Duodenal mucosa (tissue), 2 donors: ENCODE data around the gene CCNB3.
"Not testable (repeated sequence)": the region's sequence is repeated elsewhere in the genome, so short reads cannot be mapped to it uniquely, and the experiment has no call there.

Experiments used
- H3K27ac ChIP-seq: one replicate; pipeline ENCODE4 v1.7.0; 2013; ENCODE audit warnings: low read depth, low read length
- H3K27me3 ChIP-seq, 2 donors: one replicate each; pipeline ENCODE4 v1.7.0; 2013; ENCODE audit warnings: low read length in 2 of 2, control low read depth in 1 of 2; ENCODE audit not compliant: insufficient read depth in 2 of 2, control insufficient read depth in 1 of 2
- H3K36me3 ChIP-seq, 2 donors: one replicate each; pipeline ENCODE4 v1.7.0; 2013; ENCODE audit warnings: low read length in 2 of 2, control low read depth in 1 of 2; ENCODE audit not compliant: insufficient read depth in 2 of 2, control insufficient read depth in 1 of 2
- H3K4me1 ChIP-seq, 2 donors: one replicate each; pipeline ENCODE4 v1.7.0; 2013; ENCODE audit warnings: low read length in 2 of 2, control low read depth in 1 of 2; ENCODE audit not compliant: insufficient read depth in 2 of 2, control insufficient read depth in 1 of 2
- H3K4me3 ChIP-seq, 2 donors: one replicate each; pipeline ENCODE4 v1.7.0; 2013; ENCODE audit warnings: low read length in 2 of 2, low read depth in 1 of 2
- H3K9ac ChIP-seq, 2 donors: one replicate each; pipeline ENCODE4 v1.7.0; 2013; ENCODE audit warnings: low read length in 2 of 2, low read depth in 1 of 2
- H3K9me3 ChIP-seq, 2 donors: one replicate each; pipeline ENCODE4 v1.7.0; 2013; ENCODE audit warnings: low read length in 2 of 2, control low read depth in 1 of 2; ENCODE audit not compliant: control insufficient read depth in 1 of 2

The CCNB3 gene

GRCh38 chrX:50188859-50189600 is 15.5 kb upstream of the CCNB3 start:
- no peak overlapping the region for H3K9ac ChIP-seq
- H3K27ac ChIP-seq: no peak overlapping the region
- peaks cover 0 to 8% of the 10 kb centered on the region in 2 donors for H3K4me1 ChIP-seq
- H3K9me3 ChIP-seq: no peaks in the 10 kb centered on the region
- no peaks in the 10 kb centered on the region for H3K36me3 ChIP-seq
- no peaks in the 10 kb centered on the region for H3K27me3 ChIP-seq
- H3K4me3 ChIP-seq: no peak overlapping the region

- H3K36me3 ChIP-seq: no peaks in the 10 kb centered on the region
- H3K9me3 ChIP-seq: no peaks in the 10 kb centered on the region
- H3K27me3 ChIP-seq: no peaks in the 10 kb centered on the region
- H3K4me1 ChIP-seq: no peaks in the 10 kb centered on the region
- H3K4me3 ChIP-seq: no peak overlapping the region
- H3K27ac ChIP-seq: no peak overlapping the region
- no peak overlapping the region for H3K9ac ChIP-seq
Measured at GRCh38 chrX:50198348-50198747, 6.2 kb upstream of the CCNB3 start.

GRCh38 chrX:50200907-50201306 is 3.7 kb upstream of the CCNB3 start, which contains the start of gene AKAP4:
TSS of gene AKAP4 (minus strand) at chrX:50201007. CDS start at chrX:50200889, 118 bp downstream.
- H3K4me3 ChIP-seq: no peak within 1 kb of the TSS
- no peaks in the 10 kb centered on the region for H3K36me3 ChIP-seq
- peaks cover 0 to 4% of the 10 kb centered on the region in 2 donors for H3K4me1 ChIP-seq
- H3K27me3 ChIP-seq: no peaks in the 10 kb centered on the region
- H3K9me3 ChIP-seq: no peaks in the 10 kb centered on the region
- H3K9ac ChIP-seq: no peak within 1 kb of the TSS
- H3K27ac ChIP-seq: no peak within 1 kb of the TSS

- H3K36me3 ChIP-seq: no peaks in the 10 kb centered on the region
- H3K27ac ChIP-seq: no peak overlapping the region
- H3K9ac ChIP-seq: no peak overlapping the region
- peaks cover 0 to 4% of the 10 kb centered on the region in 2 donors for H3K4me1 ChIP-seq
- H3K27me3 ChIP-seq: no peaks in the 10 kb centered on the region
- no peaks in the 10 kb centered on the region for H3K9me3 ChIP-seq
- H3K4me3 ChIP-seq: no peak overlapping the region
Measured at GRCh38 chrX:50202539-50202938, 2.0 kb upstream of the CCNB3 start.

- no peak overlapping the region for H3K9ac ChIP-seq
- no peaks in the 10 kb centered on the region for H3K27me3 ChIP-seq
- no peak overlapping the region for H3K27ac ChIP-seq
- peaks cover 0 to 4% of the 10 kb centered on the region in 2 donors for H3K4me1 ChIP-seq
- H3K9me3 ChIP-seq: no peaks in the 10 kb centered on the region
- H3K36me3 ChIP-seq: no peaks in the 10 kb centered on the region
- no peak overlapping the region for H3K4me3 ChIP-seq
Measured at GRCh38 chrX:50206753-50207152, 2.2 kb downstream of the CCNB3 start.

GRCh38 chrX:50211510-50211909 is 6.9 kb downstream of the CCNB3 start:
- no peak overlapping the region for H3K4me3 ChIP-seq
- no peak overlapping the region for H3K27ac ChIP-seq
- H3K27me3 ChIP-seq: no peaks in the 10 kb centered on the region
- no peaks in the 10 kb centered on the region for H3K9me3 ChIP-seq
- no peak overlapping the region for H3K9ac ChIP-seq
- no peaks in the 10 kb centered on the region for H3K36me3 ChIP-seq
- no peaks in the 10 kb centered on the region for H3K4me1 ChIP-seq

GRCh38 chrX:50281253-50281652 is 76.7 kb downstream of the CCNB3 start:
- Histone ChIP-seq H3K27ac (no peak overlapping the region), H3K9me3 (no peaks in the 10 kb centered on the region), H3K27me3 (no peaks in the 10 kb centered on the region), H3K4me1 (no peaks in the 10 kb centered on the region), H3K36me3 (no peaks in the 10 kb centered on the region), H3K9ac (no peak overlapping the region), H3K4me3 (no peak overlapping the region)

GRCh38 chrX:50327235-50327634 is 122.7 kb downstream of the CCNB3 start:
- H3K36me3 ChIP-seq: no peaks in the 10 kb centered on the region

GRCh38 chrX:50332668-50333067 is 128.1 kb downstream of the CCNB3 start:
- H3K27ac ChIP-seq, H3K9me3 ChIP-seq, H3K4me1 ChIP-seq, H3K4me3 ChIP-seq, H3K36me3 ChIP-seq, H3K9ac ChIP-seq, H3K27me3 ChIP-seq: not testable (repeated sequence)

More at GRCh38 chrX:50327235-50327634, 122.7 kb downstream of the CCNB3 start:
- H3K9me3 ChIP-seq: no peaks in the 10 kb centered on the region
- no peak overlapping the region for H3K4me3 ChIP-seq
- H3K4me1 ChIP-seq: no peaks in the 10 kb centered on the region
- H3K27ac ChIP-seq: no peak overlapping the region
- no peak overlapping the region for H3K9ac ChIP-seq
- H3K27me3 ChIP-seq: no peaks in the 10 kb centered on the region

GRCh38 chrX:50333308-50333707 is 128.7 kb downstream of the CCNB3 start:
- Histone ChIP-seq H3K9ac (no peak overlapping the region), H3K36me3 (no peaks in the 10 kb centered on the region), H3K4me3 (no peak overlapping the region), H3K9me3 (no peaks in the 10 kb centered on the region), H3K27ac (no peak overlapping the region), H3K4me1 (no peaks in the 10 kb centered on the region), H3K27me3 (no peaks in the 10 kb centered on the region)
